ENCODE results near the gene PHLDB3.
"Not testable (repeated sequence)": the region's sequence is repeated elsewhere in the genome, so short reads cannot be mapped to it uniquely, and the experiment has no call there.

Gene PHLDB3

DNA sequence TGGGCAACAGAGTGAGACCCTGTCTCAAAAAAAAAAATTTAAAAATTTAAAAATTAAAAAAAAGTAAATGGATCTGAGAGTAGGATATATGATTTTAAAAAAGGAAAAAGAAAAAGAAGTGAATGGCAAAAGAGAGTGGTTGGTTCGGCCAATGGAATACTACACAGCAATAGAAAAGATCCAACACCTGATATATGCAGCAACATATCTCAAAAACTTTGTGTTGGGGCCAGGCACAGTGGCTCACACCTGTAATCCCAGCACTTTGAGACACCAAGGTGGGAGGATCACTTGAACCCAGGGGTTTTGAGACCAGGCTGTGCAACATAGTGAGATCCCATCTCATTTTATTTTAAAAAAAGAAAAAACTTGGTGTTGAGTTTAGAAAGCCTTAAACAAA is 37.8 kb downstream of the PHLDB3 start:
- DNase-seq = no peak

DNA sequence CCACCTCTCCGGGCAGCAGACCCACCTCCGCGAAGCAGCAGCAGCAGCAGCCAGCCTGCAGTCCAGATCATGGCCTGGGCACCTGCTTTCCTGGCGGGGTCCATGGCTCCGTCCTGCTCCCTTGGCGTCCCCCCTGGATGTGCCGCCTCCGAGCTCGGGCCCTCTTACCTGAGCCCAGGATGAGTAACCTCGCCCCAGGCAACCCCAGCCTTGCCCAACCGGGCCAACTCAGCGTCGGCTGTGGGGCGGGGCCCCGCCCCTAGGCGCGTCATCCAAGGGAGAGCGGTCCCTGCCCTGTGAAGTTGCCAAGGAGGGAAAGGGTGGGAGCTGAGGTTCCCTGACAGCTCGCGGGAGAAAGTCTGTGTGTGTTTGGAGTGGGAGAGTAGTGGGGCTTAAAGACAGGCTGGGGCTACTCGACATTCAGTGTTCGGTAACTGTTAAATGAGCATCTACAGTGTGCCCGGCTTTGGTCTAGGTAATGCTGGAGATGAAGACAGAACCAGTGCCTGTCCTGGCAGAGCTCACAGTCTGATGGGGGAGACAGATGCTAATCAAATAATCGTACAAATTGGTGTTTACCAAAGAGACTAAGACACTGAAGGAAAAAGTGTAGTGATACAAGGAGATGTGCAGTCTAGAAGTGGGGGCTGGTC is 39.0 kb downstream of the PHLDB3 start, which contains the start of gene LYPD3:
Gene LYPD3 (minus strand): TSS at position 141 of the 653 bp plus-strand sequence. CDS start 37 bp downstream, at position 104.
- DNase-seq = no peak

- DNase-seq = no peak
Observed at GRCh38 chr19:43464134-43464775, 40.3 kb downstream of the PHLDB3 start.

DNA sequence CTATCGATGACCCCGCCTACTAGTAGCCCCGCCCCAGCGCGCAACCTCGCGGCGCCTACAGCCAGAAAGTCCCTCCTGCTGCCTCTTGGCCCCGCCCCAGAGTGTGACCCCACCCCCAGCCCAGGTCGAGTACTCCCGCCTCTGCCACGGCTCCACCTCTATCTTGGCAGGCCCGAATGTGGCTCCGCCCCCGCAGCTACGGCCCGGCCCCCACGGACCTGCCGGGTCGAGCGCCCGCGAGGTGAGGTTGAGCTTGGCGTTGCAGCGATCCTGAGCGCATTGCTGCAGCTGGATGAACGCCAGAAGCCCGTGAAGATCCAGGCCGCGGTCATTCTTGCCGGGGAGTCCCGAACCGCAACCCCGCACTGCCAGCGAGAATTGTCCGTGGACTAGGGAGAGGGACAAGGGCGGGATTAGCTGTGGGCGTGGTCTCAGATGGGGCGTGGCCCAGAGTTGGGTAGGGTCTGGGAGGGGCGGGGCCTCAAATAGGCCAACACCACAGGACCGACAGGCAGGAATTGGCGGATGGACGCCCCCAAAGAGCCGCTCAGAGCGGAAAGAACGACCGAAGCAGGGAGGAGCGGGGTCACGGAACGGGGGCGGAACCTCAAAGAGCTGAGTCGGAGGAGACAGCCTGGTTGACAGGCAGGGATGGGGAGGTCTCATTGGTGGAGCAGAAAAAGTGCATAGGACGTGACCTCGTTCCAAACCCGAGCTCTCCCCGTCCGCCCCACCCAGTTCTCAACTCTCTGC is 41.0 kb downstream of the PHLDB3 start:
- DNase-seq = peak; percentile 99

- DNase-seq = no peak
Observed at GRCh38 chr19:43462785-43463380, 41.7 kb downstream of the PHLDB3 start.

DNA sequence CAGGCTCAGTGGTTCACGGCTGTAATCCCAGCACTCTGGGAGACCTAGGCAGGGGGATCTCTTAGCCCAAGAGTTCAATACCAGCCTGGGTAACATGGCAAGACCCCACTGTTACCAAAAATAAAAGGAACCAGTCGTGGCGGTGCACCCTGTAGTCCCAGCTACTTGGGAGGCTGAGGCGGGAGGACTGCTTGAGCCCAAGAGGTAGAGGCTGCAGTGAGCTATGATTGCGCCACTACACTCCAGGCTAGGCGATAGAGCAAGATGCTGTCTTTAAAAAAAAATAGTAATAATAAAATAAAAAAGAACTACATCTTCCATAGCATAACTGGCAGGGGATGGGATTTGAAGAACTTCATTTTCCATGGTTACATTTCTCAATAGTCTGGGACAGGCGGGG is 42.2 kb downstream of the PHLDB3 start:
- DNase-seq = no peak

- DNase-seq = no peak
Observed at GRCh38 chr19:43461303-43461702, 43.2 kb downstream of the PHLDB3 start.

DNA sequence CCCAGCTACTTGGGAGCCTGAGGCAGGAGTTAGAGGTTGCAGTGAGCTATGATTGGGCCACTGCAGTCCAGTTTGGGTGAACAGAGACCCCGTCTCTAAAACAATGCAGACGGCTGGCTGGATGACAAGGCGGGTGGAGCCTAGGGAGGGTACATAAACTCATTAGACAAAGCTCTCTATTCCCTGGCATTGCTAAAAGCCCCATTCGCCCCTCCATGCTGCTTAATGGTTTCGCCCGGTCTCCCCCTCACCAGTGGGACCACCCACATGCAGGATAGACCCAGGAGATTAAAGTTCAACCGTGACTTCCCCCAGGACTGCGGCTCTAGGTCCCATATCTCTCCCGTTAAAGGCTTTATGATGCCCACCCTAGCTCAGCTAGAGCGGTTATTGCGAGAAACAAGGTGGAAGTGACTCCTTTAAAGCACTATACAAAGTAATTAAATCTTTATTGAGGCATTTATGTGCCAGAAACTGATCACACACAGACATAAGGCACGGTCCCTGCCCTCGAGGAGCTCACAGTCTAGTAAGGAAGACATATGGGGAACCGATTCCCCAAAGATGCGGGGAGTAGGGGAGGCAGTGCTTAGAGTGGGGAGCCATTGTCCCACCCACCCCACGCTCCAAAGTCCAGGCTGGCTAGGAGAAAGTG is 44.1 kb downstream of the PHLDB3 start:
- no peak for DNase-seq

GRCh38 chr19:43457809-43458208 is 46.7 kb downstream of the PHLDB3 start:
- no peak for DNase-seq

- no peak for DNase-seq
Observed at GRCh38 chr19:43455321-43456113, 49.0 kb downstream of the PHLDB3 start.

DNA sequence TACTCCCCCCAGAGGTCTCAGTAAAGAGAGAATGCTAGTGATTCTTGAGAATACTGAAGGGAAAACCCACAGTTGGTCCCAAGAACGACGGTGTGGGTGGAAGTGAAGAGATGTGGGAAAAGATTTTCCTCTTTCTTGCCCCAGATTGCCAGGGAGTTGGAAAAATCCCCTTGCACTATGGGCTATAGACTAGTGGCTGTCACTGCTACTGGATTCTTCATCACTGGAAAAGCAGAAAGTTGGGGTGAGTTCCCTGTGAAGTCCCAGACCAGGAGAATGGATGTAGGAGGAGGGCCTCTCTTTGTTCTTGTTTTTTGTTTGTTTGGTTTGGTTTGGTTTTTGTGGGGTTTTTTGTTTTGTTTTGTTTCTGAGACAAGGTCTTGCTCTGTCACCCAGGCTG is 50.5 kb downstream of the PHLDB3 start:
- no peak for DNase-seq

DNA sequence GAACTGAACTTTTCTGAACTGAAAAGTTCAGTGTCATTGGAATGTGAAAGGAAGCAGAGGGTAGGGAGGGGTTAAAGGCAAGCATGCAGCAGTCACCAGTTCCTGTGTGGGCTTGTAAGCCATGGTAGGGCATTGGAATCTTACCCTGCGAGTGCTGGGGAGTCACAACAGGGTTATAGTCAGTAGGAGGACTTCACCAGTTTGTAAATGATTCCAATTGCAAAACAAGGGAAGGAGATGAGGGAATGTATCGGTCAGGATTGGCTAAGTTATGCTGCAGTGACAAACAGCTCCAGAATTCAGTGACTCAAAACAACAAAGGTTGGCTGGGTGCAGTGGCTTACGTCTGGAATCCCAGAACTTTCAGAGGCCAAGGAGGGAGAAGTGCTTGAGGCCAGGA is 52.0 kb downstream of the PHLDB3 start:
- DNase-seq = no peak

GRCh38 chr19:43450545-43450997 is 54.0 kb downstream of the PHLDB3 start:
- no peak for DNase-seq

DNA sequence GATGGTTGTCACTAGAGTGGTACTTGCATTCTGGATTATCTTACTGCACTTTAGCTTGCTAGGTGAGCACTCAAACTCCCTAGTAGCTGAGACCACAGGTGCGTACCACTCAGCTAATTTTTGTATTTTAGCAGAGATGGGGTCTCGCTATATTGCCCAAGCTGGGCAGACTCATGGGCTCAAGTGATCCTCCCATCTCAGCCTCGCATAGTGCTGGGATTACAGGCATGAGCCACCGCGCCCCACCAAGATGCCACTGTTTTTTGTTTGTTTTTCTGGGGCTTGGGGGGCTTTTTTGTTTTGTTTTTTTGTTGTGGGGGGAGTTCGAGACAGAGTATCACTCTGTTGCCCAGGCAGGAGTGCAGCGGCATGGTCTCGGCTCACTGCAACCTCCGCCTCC is 56.9 kb downstream of the PHLDB3 start:
- DNase-seq = no peak

GRCh38 chr19:43446746-43447489 is 57.6 kb downstream of the PHLDB3 start:
- DNase-seq = peak; percentile 84

DNA sequence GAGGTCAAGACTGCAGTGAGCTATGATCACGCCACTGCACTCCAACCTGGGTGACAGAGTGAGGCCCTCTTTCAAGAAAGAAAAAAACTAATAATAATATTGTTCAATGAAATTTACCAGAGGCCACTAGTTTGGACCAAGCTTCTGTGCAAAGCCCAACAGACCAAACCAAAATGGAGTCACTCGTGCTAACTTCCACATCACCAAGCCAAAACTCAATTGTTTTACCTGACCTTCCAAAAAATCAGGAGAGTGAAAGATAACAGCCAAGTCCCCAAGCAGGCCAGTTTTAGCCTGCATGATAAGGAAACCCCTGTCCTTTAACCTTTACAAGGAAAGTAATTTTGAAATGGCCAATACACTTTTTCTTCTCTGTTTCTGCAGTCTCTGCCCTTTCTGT is 59.1 kb downstream of the PHLDB3 start:
- no peak for DNase-seq

- DNase-seq = no peak
Observed at GRCh38 chr19:43444531-43445287, 59.8 kb downstream of the PHLDB3 start.

DNA sequence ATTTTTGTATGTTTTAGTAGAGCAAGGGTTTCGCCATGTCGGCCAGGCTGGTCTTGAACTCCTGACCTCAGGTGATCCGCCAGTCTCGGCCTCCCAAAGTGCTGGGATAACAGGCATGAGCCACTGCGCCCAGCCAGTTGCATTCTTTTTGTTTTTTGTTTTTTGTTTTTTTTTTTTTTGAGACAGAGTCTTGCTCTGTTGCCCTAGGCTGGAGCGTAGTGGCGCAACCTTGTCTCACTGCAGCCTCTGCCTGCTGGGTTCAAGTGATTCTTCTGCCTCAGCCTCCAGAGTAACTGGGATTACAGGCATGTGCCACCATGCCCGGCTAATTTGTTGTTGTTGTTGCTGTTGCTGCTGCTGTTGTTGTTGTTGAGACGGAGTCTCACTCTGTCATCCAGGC is 60.5 kb downstream of the PHLDB3 start:
- DNase-seq = not testable (repeated sequence)

- no peak for DNase-seq
Observed at GRCh38 chr19:43441716-43442115, 62.8 kb downstream of the PHLDB3 start.

GRCh38 chr19:43439709-43440063 is 64.9 kb downstream of the PHLDB3 start:
- no peak for DNase-seq
